Heart right ventricle (tissue), 16 donors: ENCODE data around the gene ECT2. TPM values are rescaled to one million over a fixed set of nuclear protein-coding genes. Genes with fewer than 3 reads are reported as not detected.

Source experiments
- ATAC-seq, 8 donors: fragments of 200-7000 bp; cut with Tn5 transposase; one replicate each; pipeline ENCODE4 v1.9.1; 2020; ENCODE audit warnings: mild to moderate bottlenecking in 8 of 8, moderate library complexity in 8 of 8, moderate number of reproducible peaks in 1 of 8
- DNase-seq, 2 donors: peaks; one replicate each; pipeline ENCODE4 v3.0.0-alpha.2; 2020
- H3K27ac ChIP-seq, 10 donors: fragments of 200-600 bp; sonication (generic) in 2 of 10; one replicate each; pipeline versions ENCODE4 v1.5.0 to v1.8.0; 2020 to 2022; ENCODE audit warnings: mild to moderate bottlenecking in 3 of 10
- H3K27me3 ChIP-seq, 7 donors: fragments of 200-600 bp; one replicate each; pipeline ENCODE4 v1.8.0; 2021 to 2022; ENCODE audit warnings: mild to moderate bottlenecking in 2 of 7
- H3K36me3 ChIP-seq, 9 donors: fragments of 200-600 bp; sonication (generic) in 1 of 9; one replicate each; pipeline versions ENCODE4 v1.5.0 to v1.8.0; 2020 to 2022; ENCODE audit warnings: mild to moderate bottlenecking in 2 of 9
- H3K4me1 ChIP-seq, 9 donors: fragments of 200-600 bp; sonication (generic) in 1 of 9; one replicate each; pipeline versions ENCODE4 v1.5.0 to v1.8.0; 2020 to 2022; ENCODE audit warnings: mild to moderate bottlenecking in 4 of 9
- H3K4me3 ChIP-seq, 10 donors: fragments of 200-600 bp; sonication (generic) in 2 of 10; one replicate each; pipeline versions ENCODE4 v1.5.0 to v1.8.0; 2020 to 2022; ENCODE audit warnings: mild to moderate bottlenecking in 7 of 10, moderate library complexity in 2 of 10
- H3K9me3 ChIP-seq, 11 donors: fragments of 200-600 bp in 10 of 11; sonication (generic) in 2 of 11; one replicate each; pipeline versions ENCODE4 v1.5.0 to v1.8.0; 2013 to 2022; ENCODE audit warnings: mild to moderate bottlenecking in 2 of 11, control low read depth in 1 of 11, moderate library complexity in 1 of 11
- WGBS, 2 donors: extraction: QIAGEN DNeasy Blood & Tissue Kit; methylation state at CpG; one replicate each; pipeline ENCODE4 v1.1.7; 2013; ENCODE audit warnings: inconsistent platforms in 1 of 2; 5-methylcytosine and 5-hydroxymethylcytosine counted together
- intact Hi-C, 10 donors: fragments of 100-400 bp; cut with DNase I; formaldehyde crosslinking; loops; one replicate each; pipeline versions ENCODE4 v1.11.1 to v1.14.2; 2022
- long read RNA-seq, 3 donors: library from polyadenylated mRNA; unstranded; transcript quantifications; one replicate each; pipeline ENCODE4 v2.0.0, GENCODE V29; 2020 to 2021
- polyA plus RNA-seq, 2 donors: library from polyadenylated mRNA; stranded (reverse); fragments of 200-250 nt; gene quantifications; one replicate each; pipeline ENCODE4 v1.2.3, GENCODE V29; 2013
- total RNA-seq, 10 donors: library from RNA; stranded (reverse); fragmentation: NEBNext Ultra II Directional in 3 of 10; extraction: Animal tissue kit (Norgen Biotek cat#: 25700) in 3 of 10; gene quantifications; one replicate each; pipeline versions ENCODE4 v1.2.1 to v1.2.4, GENCODE V29; 2021 to 2023
- TF ChIP-seq, protein P1 (sequence below), 9 donors: fragments of 200-600 bp; sonication (generic) in 2 of 9; IDR thresholded peaks; one replicate each; pipeline versions ENCODE4 v1.5.0 to v1.8.0; 2021 to 2022; ENCODE audit warnings: antibody characterized with exemption in 9 of 9, mild to moderate bottlenecking in 5 of 9, moderate library complexity in 1 of 9
- donor health status: Arrhythmogenic right ventricular cardiomyopathy.
- donor health status: ischemic (EF 13 %, LVEDD 7.1; RV severe dilation, severe dysfunction).
- donor health status: healthy with polysubstance abuse.
- donor health status: DM: no; HTN: yes; CAD: no.
- donor health status: DM: no; HTN: no; CAD: no.
- donor health status: ischemic (EF 25% LVEDD 6.9; RV normal size, moderate dysfunction).
- donor health status: ischemic (EF 25% LVEDD 5.7; RV mildly dilated, moderate dysfunction).
- donor health status: healthy.
- donor health status: DM: yes; HTN: yes; CAD: no.
- donor health status: Ischemic cardiomyopathy.
- donor health status: ischemic (EF 35%, LVEDD 5.7; RV mildly dilated, moderate dysfunction).
- donor health status: nonischemic (EF 11% LVEDD 7.7; RV severe dilation, severe dysfunction).
- donor health status: DM: yes; HTN: yes; CAD: no.
- donor health status: PGD.
- donor health status: ischemic (EF 29% LVEDD 5.4; RV normal size, mild dysfunction).
- donor health status: nonischemic (EF 23%, LVEDD 6.1; RV moderate dilation, normal function).

ECT2 gene, protein sequence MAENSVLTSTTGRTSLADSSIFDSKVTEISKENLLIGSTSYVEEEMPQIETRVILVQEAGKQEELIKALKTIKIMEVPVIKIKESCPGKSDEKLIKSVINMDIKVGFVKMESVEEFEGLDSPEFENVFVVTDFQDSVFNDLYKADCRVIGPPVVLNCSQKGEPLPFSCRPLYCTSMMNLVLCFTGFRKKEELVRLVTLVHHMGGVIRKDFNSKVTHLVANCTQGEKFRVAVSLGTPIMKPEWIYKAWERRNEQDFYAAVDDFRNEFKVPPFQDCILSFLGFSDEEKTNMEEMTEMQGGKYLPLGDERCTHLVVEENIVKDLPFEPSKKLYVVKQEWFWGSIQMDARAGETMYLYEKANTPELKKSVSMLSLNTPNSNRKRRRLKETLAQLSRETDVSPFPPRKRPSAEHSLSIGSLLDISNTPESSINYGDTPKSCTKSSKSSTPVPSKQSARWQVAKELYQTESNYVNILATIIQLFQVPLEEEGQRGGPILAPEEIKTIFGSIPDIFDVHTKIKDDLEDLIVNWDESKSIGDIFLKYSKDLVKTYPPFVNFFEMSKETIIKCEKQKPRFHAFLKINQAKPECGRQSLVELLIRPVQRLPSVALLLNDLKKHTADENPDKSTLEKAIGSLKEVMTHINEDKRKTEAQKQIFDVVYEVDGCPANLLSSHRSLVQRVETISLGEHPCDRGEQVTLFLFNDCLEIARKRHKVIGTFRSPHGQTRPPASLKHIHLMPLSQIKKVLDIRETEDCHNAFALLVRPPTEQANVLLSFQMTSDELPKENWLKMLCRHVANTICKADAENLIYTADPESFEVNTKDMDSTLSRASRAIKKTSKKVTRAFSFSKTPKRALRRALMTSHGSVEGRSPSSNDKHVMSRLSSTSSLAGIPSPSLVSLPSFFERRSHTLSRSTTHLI
- total RNA-seq = 1 to 10 TPM; 2.9 to 8.0 (median 5.5) TPM
- polyA plus RNA-seq = 1 to 10 TPM; 2.0 to 2.2 TPM
- long read RNA-seq, donor 1, partial matches to known transcripts = 2 of 3 reads
- long read RNA-seq, donor 1, other reads (novel, unspliced or antisense) = 1 of 3 reads
- long read RNA-seq, donor 2 = 0 reads
- long read RNA-seq, donor 3, partial matches to known transcripts = 1 of 4 reads
- long read RNA-seq, donor 3, other reads (novel, unspliced or antisense) = 3 of 4 reads

DNA sequence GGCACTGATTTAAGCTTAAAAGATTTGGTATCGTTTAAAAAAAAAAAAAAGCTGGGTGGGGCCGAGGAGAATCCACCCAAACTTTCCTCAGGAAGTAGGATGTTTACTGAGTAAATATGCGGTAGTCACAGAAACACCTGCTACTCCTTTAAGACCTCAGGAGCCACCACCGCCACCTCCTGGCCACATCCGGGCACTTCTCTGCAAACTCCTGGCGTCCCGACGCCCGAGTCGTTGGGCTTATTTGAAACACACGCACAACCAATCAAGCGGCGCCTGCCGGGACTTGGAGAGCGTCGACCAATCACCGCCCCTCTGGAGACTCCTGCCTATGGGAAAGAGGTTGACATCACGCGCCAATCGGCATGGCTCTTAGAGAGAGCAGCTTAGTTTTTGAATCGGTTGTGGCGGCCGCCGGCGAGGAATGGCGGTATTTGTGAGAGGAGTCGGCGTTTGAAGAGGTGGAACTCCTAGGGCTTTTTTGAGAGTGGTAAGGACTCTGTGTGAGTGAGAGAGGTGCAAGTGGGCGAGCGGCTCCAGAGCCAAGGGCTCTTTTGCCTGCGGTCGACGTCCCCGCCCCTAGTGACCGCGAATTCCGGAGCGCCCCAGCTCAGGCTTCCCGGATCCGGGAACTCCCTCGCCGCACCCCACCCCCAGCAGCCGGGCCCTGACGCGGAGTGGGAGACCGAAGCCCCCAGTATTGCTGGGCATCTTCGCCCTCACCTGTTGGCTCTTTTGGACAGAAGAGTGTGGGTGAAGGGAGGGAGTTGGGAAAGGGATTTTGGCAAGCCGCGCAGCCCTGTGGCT is at the start of gene ECT2:
Gene ECT2, plus strand, starts transcription at position 359 of the 807 bp plus-strand sequence. CDS start 3,805 bp downstream, outside the sequence.
- Histone ChIP-seq H3K27me3 (no peaks in the 10 kb centered on the region), H3K4me1 (peaks cover 0 to 31% (median 19%) of the 10 kb centered on the region in 9 donors), H3K27ac (peak within 1 kb of the TSS; percentile 11 to 91 (median 84)), H3K9me3 (no peaks in the 10 kb centered on the region), H3K36me3 (peaks cover 0 to 5% (median 0%) of the 10 kb centered on the region in 9 donors), H3K4me3 (peak within 1 kb of the TSS; percentile 67 to 87 (median 80))
- ATAC-seq (peak; percentile 98 to 100 (median 99)), DNase-seq (peak; percentile 98 to 99)
- intact Hi-C loops = loop anchor here in 4 of 10 donors (1.0 to 5.0 kb wide), 4 partner anchors 39 to 78 kb away; partner anchors contain the start of gene NCEH1 (in 2 of the 4)
- WGBS, 2 donors = 0 to 1% methylated on average over 49 of the region's 49 CpGs
- TF ChIP-seq, protein P1, sequence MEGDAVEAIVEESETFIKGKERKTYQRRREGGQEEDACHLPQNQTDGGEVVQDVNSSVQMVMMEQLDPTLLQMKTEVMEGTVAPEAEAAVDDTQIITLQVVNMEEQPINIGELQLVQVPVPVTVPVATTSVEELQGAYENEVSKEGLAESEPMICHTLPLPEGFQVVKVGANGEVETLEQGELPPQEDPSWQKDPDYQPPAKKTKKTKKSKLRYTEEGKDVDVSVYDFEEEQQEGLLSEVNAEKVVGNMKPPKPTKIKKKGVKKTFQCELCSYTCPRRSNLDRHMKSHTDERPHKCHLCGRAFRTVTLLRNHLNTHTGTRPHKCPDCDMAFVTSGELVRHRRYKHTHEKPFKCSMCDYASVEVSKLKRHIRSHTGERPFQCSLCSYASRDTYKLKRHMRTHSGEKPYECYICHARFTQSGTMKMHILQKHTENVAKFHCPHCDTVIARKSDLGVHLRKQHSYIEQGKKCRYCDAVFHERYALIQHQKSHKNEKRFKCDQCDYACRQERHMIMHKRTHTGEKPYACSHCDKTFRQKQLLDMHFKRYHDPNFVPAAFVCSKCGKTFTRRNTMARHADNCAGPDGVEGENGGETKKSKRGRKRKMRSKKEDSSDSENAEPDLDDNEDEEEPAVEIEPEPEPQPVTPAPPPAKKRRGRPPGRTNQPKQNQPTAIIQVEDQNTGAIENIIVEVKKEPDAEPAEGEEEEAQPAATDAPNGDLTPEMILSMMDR (IDR thresholded peaks at IDR 0.05) = peak; percentile 59 to 89 (median 80)

DNA sequence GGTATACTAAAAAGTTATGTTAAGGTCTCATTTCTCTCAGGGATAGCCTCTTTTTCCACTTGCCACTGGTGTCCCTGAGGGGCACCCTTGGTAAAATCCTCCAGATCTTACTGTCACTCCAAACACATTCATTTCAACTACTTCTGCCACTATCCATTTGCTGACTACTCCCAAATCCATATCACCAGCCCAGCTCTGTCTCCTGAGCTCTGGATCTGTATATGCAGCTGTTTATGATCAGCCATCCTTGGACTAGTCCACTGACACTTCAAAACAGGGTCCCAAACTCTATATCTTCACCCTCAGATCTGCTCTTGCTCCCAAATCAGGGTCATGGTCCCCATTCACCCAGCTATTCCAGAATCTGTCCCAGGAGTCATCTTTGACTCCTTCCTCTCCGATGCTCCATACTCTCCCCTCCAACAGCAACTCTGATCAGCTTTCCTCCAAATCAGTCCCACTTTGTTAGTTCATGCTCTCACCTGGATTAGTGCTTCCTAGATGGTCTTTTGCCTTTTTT is 49.5 kb upstream of the ECT2 start:
- Histone ChIP-seq H3K4me3 (no peak overlapping the region), H3K36me3 (peaks cover 0 to 5% (median 0%) of the 10 kb centered on the region in 9 donors), H3K4me1 (peaks cover 0 to 73% (median 38%) of the 10 kb centered on the region in 9 donors), H3K9me3 (no peaks in the 10 kb centered on the region), H3K27me3 (no peaks in the 10 kb centered on the region), H3K27ac (peak overlapping the region in 1 of 10 donors; percentile 82)
- ATAC-seq (no peak), DNase-seq (no peak)
- TF ChIP-seq, protein P1 (IDR thresholded peaks at IDR 0.05) = no peak
- intact Hi-C loops = no loop called here
- WGBS, 2 donors = 98 to 100% methylated on average over 1 of the region's 1 CpG

DNA sequence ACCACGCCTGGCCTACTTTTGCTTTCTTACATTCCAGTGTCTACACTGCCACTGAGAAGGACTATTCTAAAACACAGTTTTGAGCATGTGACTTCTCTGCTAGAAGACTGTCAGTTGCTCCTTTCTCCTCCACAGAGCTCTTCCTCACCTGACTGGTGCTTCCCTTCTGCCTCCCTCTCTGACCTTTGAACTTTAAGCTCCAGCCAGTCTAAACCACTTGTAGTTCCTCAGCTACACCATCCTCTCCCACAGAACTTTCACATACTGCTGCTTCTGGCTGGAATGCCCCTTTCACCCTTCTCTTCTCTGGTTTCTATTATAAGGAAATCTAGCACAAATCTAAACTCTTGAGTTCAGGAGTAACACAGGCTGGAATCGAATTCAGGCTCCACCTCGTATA is 48.8 kb upstream of the ECT2 start:
- TF ChIP-seq, protein P1 (IDR thresholded peaks at IDR 0.05) = no peak
- peak overlapping the region in 1 of 10 donors; percentile 29 for H3K27ac ChIP-seq
- H3K4me1 ChIP-seq = peaks cover 0 to 65% (median 32%) of the 10 kb centered on the region in 9 donors
- DNase-seq = no peak
- no peaks in the 10 kb centered on the region for H3K27me3 ChIP-seq
- no peaks in the 10 kb centered on the region for H3K9me3 ChIP-seq
- intact Hi-C loops = no loop called here
- ATAC-seq = peak in 2 of 8 donors; percentile 31 to 46
- no peak overlapping the region for H3K4me3 ChIP-seq
- peaks cover 0 to 5% (median 0%) of the 10 kb centered on the region in 9 donors for H3K36me3 ChIP-seq
- 71 to 85% methylated on average over 3 of the region's 3 CpGs for WGBS, 2 donors
